Stimulated activated naive CD8-positive, alpha-beta T cell treated with anti-CD3 and anti-CD28 coated beads, Interleukin-15, Interleukin-2, amounts not matched to agents 100 ng/mL and 50 ng/mL, for 24 hours (primary cell): ENCODE results near the gene FUOM.
"Not testable (repeated sequence)": the region's sequence is repeated elsewhere in the genome, so short reads cannot be mapped to it uniquely, and the experiment has no call there.

Experiments used
- H3K27ac Mint-ChIP-seq: one replicate; pipeline ENCODE4 v1.8.0; 2021; ENCODE audit warnings: mild to moderate bottlenecking, mixed read lengths
- H3K27me3 Mint-ChIP-seq: one replicate; pipeline ENCODE4 v1.8.0; 2021; ENCODE audit warnings: mixed read lengths
- H3K36me3 Mint-ChIP-seq: one replicate; pipeline ENCODE4 v1.8.0; 2021; ENCODE audit warnings: low read depth, mixed read lengths
- H3K4me1 Mint-ChIP-seq: one replicate; pipeline ENCODE4 v1.8.0; 2021; ENCODE audit warnings: low read depth, mixed read lengths
- H3K4me3 Mint-ChIP-seq: one replicate; pipeline ENCODE4 v1.8.0; 2021; ENCODE audit warnings: mild to moderate bottlenecking, mixed read lengths
- H3K9me3 Mint-ChIP-seq: one replicate; pipeline ENCODE4 v1.8.0; 2021; ENCODE audit warnings: mixed read lengths

FUOM gene

GRCh38 chr10:133326223-133326551, 31.6 kb downstream of the FUOM start:
- Mint-ChIP-seq H3K27me3 (peaks cover 32% of the 10 kb centered on the region), H3K4me3 (no peak overlapping the region), H3K4me1 (peaks cover 10% of the 10 kb centered on the region), H3K36me3 (no peaks in the 10 kb centered on the region), H3K9me3 (no peaks in the 10 kb centered on the region), H3K27ac (no peak overlapping the region)

GRCh38 chr10:133325440-133326222, 32.2 kb downstream of the FUOM start:
- Mint-ChIP-seq H3K36me3 (no peaks in the 10 kb centered on the region), H3K27ac (no peak overlapping the region), H3K4me3 (peak overlapping the region; percentile 62), H3K27me3 (peaks cover 27% of the 10 kb centered on the region), H3K4me1 (peaks cover 10% of the 10 kb centered on the region), H3K9me3 (no peaks in the 10 kb centered on the region)

GRCh38 chr10:133324857-133325260, 33.0 kb downstream of the FUOM start:
- Mint-ChIP-seq H3K36me3 (no peaks in the 10 kb centered on the region), H3K27ac (no peak overlapping the region), H3K9me3 (no peaks in the 10 kb centered on the region), H3K27me3 (peaks cover 32% of the 10 kb centered on the region), H3K4me1 (peaks cover 7% of the 10 kb centered on the region), H3K4me3 (no peak overlapping the region)

- Mint-ChIP-seq H3K36me3 (no peaks in the 10 kb centered on the region), H3K4me1 (peaks cover 7% of the 10 kb centered on the region), H3K27ac (no peak overlapping the region), H3K9me3 (no peaks in the 10 kb centered on the region), H3K27me3 (peaks cover 31% of the 10 kb centered on the region), H3K4me3 (no peak overlapping the region)
Measured at GRCh38 chr10:133324198-133324792, 33.5 kb downstream of the FUOM start.

- Mint-ChIP-seq H3K27me3 (peaks cover 22% of the 10 kb centered on the region), H3K4me1 (peaks cover 14% of the 10 kb centered on the region)
- not testable (repeated sequence) for H3K4me3 Mint-ChIP-seq, H3K9me3 Mint-ChIP-seq, H3K27ac Mint-ChIP-seq, H3K36me3 Mint-ChIP-seq
Measured at GRCh38 chr10:133322064-133322709, 35.6 kb downstream of the FUOM start.

- peaks cover 12% of the 10 kb centered on the region for H3K27me3 Mint-ChIP-seq
- peaks cover 14% of the 10 kb centered on the region for H3K4me1 Mint-ChIP-seq
- H3K4me3 Mint-ChIP-seq, H3K9me3 Mint-ChIP-seq, H3K36me3 Mint-ChIP-seq, H3K27ac Mint-ChIP-seq: not testable (repeated sequence)
Measured at GRCh38 chr10:133320852-133321422, 36.9 kb downstream of the FUOM start.

- Mint-ChIP-seq H3K27ac (no peak overlapping the region), H3K4me3 (peak overlapping the region; percentile 49), H3K9me3 (no peaks in the 10 kb centered on the region), H3K36me3 (peaks cover 4% of the 10 kb centered on the region), H3K27me3 (peaks cover 11% of the 10 kb centered on the region), H3K4me1 (peaks cover 17% of the 10 kb centered on the region)
Measured at GRCh38 chr10:133318494-133319127, 39.2 kb downstream of the FUOM start.

- peaks cover 12% of the 10 kb centered on the region for H3K36me3 Mint-ChIP-seq
- H3K27ac Mint-ChIP-seq, result no peak overlapping the region
- H3K4me1 Mint-ChIP-seq, result peaks cover 17% of the 10 kb centered on the region
- H3K4me3 Mint-ChIP-seq, result no peak overlapping the region
- H3K27me3 Mint-ChIP-seq, result peaks cover 11% of the 10 kb centered on the region
- no peaks in the 10 kb centered on the region for H3K9me3 Mint-ChIP-seq
Measured at GRCh38 chr10:133316732-133317131, 41.1 kb downstream of the FUOM start.

GRCh38 chr10:133316266-133316665, 41.6 kb downstream of the FUOM start:
- Mint-ChIP-seq H3K27me3 (peaks cover 11% of the 10 kb centered on the region), H3K4me1 (peaks cover 17% of the 10 kb centered on the region), H3K36me3 (peaks cover 16% of the 10 kb centered on the region), H3K27ac (no peak overlapping the region), H3K4me3 (no peak overlapping the region), H3K9me3 (no peaks in the 10 kb centered on the region)

GRCh38 chr10:133315847-133316246, 42.0 kb downstream of the FUOM start:
- Mint-ChIP-seq H3K4me3 (no peak overlapping the region), H3K27ac (no peak overlapping the region), H3K4me1 (peaks cover 17% of the 10 kb centered on the region), H3K27me3 (peaks cover 11% of the 10 kb centered on the region), H3K36me3 (peaks cover 18% of the 10 kb centered on the region), H3K9me3 (no peaks in the 10 kb centered on the region)

GRCh38 chr10:133314911-133315310, 42.9 kb downstream of the FUOM start:
- Mint-ChIP-seq H3K27ac (no peak overlapping the region), H3K9me3 (no peaks in the 10 kb centered on the region), H3K27me3 (peaks cover 6% of the 10 kb centered on the region), H3K36me3 (peaks cover 21% of the 10 kb centered on the region), H3K4me3 (no peak overlapping the region), H3K4me1 (peaks cover 17% of the 10 kb centered on the region)

GRCh38 chr10:133313192-133313591, 44.6 kb downstream of the FUOM start:
- Mint-ChIP-seq H3K27me3 (no peaks in the 10 kb centered on the region), H3K4me1 (peaks cover 7% of the 10 kb centered on the region), H3K9me3 (no peaks in the 10 kb centered on the region), H3K4me3 (no peak overlapping the region), H3K36me3 (peaks cover 21% of the 10 kb centered on the region), H3K27ac (no peak overlapping the region)

- Mint-ChIP-seq H3K36me3 (peaks cover 21% of the 10 kb centered on the region), H3K27ac (no peak overlapping the region), H3K4me1 (peaks cover 11% of the 10 kb centered on the region), H3K27me3 (no peaks in the 10 kb centered on the region), H3K4me3 (no peak overlapping the region), H3K9me3 (no peaks in the 10 kb centered on the region)
Measured at GRCh38 chr10:133312769-133313145, 45.1 kb downstream of the FUOM start.

GRCh38 chr10:133312016-133312768, 45.6 kb downstream of the FUOM start:
- peaks cover 17% of the 10 kb centered on the region for H3K4me1 Mint-ChIP-seq
- H3K27ac Mint-ChIP-seq, result no peak overlapping the region
- no peaks in the 10 kb centered on the region for H3K27me3 Mint-ChIP-seq
- H3K4me3 Mint-ChIP-seq, result no peak overlapping the region
- no peaks in the 10 kb centered on the region for H3K9me3 Mint-ChIP-seq
- peaks cover 21% of the 10 kb centered on the region for H3K36me3 Mint-ChIP-seq
